K562 (cell line): ENCODE measurements around the gene NOD1. TPM values are rescaled to one million over a fixed set of nuclear protein-coding genes. Genes with fewer than 3 reads are reported as not detected.

Experiments
- polyA plus RNA-seq, 8 experiments: library from polyadenylated mRNA; depleted of rRNA in 4 of 8; stranded (reverse) in 5 of 8; unstranded in 3 of 8; fragments of >200 nt; fragmentation: Nextera tagmentation in 2 of 8; fragmentation: Illumina TruSeq in 1 of 8; extraction: Ambion mirVana in 2 of 8; extraction: Trizol in 1 of 8; gene quantifications; 2 replicates each; pipeline versions ENCODE4 v1.2.1 to v1.2.3, GENCODE V29; 2011 to 2014; ENCODE audit warnings: inconsistent platforms in 1 of 8, missing spikeins in 1 of 8
- total RNA-seq, 7 experiments: library from RNA; depleted of rRNA in 6 of 7; stranded (reverse); fragments of >200 nt in 6 of 7; fragmentation: Illumina TruSeq in 2 of 7; extraction: Trizol in 2 of 7; gene quantifications; 2 replicates each; pipeline versions ENCODE4 v1.2.1 to v1.2.3, GENCODE V29; 2011 to 2021; ENCODE audit warnings: low replicate concordance in 1 of 7
- TF ChIP-seq, protein P1 (sequence below), 2 experiments: fragments of 450-650 bp in 1 of 2; sonication (generic) in 1 of 2; formaldehyde crosslinking in 1 of 2; IDR thresholded peaks; 2 replicates each; pipeline versions ENCODE4 v1.7.1 to v1.9.0; 2016 to 2022; ENCODE audit warnings: inconsistent platforms in 1 of 2, mild to moderate bottlenecking in 1 of 2, missing genetic modification reagents in 1 of 2

Gene NOD1
- total and polyA plus RNA-seq, 9 of the 15 experiments (the other 6 are each of a cell fraction or from before 2014, with no cell fraction given): 0.34 to 7.1 (median 4.7) TPM

DNA sequence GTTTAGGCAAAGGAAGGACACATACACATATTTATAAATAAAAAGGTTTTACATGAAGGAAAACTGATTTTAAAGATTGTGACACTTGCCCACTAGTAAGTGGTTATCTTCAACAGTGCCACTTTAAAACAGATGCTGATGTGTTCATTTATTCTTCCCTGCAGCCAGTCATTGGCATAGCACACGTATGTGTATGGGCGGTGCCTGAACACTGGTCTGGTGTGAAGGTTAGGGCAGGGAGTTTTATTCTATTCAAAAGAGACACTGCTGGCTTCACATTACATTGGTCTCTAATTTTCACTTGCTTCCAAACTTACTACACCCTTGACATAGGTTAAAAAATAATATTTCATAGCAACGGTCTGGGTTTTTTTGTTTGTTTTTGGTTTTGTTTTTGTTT is 57.9 kb downstream of the NOD1 start (continued):
- TF ChIP-seq, protein P1, sequence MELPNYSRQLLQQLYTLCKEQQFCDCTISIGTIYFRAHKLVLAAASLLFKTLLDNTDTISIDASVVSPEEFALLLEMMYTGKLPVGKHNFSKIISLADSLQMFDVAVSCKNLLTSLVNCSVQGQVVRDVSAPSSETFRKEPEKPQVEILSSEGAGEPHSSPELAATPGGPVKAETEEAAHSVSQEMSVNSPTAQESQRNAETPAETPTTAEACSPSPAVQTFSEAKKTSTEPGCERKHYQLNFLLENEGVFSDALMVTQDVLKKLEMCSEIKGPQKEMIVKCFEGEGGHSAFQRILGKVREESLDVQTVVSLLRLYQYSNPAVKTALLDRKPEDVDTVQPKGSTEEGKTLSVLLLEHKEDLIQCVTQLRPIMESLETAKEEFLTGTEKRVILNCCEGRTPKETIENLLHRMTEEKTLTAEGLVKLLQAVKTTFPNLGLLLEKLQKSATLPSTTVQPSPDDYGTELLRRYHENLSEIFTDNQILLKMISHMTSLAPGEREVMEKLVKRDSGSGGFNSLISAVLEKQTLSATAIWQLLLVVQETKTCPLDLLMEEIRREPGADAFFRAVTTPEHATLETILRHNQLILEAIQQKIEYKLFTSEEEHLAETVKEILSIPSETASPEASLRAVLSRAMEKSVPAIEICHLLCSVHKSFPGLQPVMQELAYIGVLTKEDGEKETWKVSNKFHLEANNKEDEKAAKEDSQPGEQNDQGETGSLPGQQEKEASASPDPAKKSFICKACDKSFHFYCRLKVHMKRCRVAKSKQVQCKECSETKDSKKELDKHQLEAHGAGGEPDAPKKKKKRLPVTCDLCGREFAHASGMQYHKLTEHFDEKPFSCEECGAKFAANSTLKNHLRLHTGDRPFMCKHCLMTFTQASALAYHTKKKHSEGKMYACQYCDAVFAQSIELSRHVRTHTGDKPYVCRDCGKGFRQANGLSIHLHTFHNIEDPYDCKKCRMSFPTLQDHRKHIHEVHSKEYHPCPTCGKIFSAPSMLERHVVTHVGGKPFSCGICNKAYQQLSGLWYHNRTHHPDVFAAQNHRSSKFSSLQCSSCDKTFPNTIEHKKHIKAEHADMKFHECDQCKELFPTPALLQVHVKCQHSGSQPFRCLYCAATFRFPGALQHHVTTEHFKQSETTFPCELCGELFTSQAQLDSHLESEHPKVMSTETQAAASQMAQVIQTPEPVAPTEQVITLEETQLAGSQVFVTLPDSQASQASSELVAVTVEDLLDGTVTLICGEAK (IDR thresholded peaks at IDR 0.05): 0 out of 2 replicates have a peak, but pooled peaks have one; percentile 0
- TF ChIP-seq, protein P1 (CRISPR knock-in tag; IDR thresholded peaks at IDR 0.05): no peak
